Activated B cell treated with CpG ODN at 0.5 μM for 24 hours (primary cell): Measurements from ENCODE around the gene ASB15. TPM values are rescaled to one million over a fixed set of nuclear protein-coding genes. Genes with fewer than 3 reads are reported as not detected.

ENCODE experiments used
- ATAC-seq: fragments of 200-7000 bp; cut with Tn5 transposase; one replicate; pipeline ENCODE4 v1.10.0; 2021; ENCODE audit warnings: low read depth, mild to moderate bottlenecking, moderate library complexity
- CTCF ChIA-PET: fragments of 350-600 bp; sonication (Branson Sonifier 250); formaldehyde crosslinking; loops from one replicate; lab custom pipeline; 2021; ENCODE audit warnings: antibody characterized with exemption; lab: Charles Lee
- POLR2A ChIA-PET: fragments of 350-600 bp; sonication (Branson Sonifier 250); formaldehyde crosslinking; loops from one replicate; lab custom pipeline; 2021; ENCODE audit warnings: antibody characterized with exemption; lab: Charles Lee
- DNase-seq: peaks from one replicate; pipeline ENCODE4 v3.0.0; 2022
- H3K27ac Mint-ChIP-seq: one replicate; pipeline ENCODE4 v1.8.0; 2020; ENCODE audit warnings: mixed read lengths
- H3K27me3 Mint-ChIP-seq: one replicate; pipeline ENCODE4 v1.8.0; 2021; ENCODE audit warnings: mixed read lengths
- H3K36me3 Mint-ChIP-seq: one replicate; pipeline ENCODE4 v1.8.0; 2021; ENCODE audit warnings: low read depth, mixed read lengths
- H3K4me1 Mint-ChIP-seq: one replicate; pipeline ENCODE4 v1.8.0; 2021; ENCODE audit warnings: mixed read lengths
- H3K4me3 Mint-ChIP-seq: one replicate; pipeline ENCODE4 v1.8.0; 2020; ENCODE audit warnings: mild to moderate bottlenecking, mixed read lengths
- H3K9me3 Mint-ChIP-seq: one replicate; pipeline ENCODE4 v1.8.0; 2020; ENCODE audit warnings: mixed read lengths
- intact Hi-C: fragments of 100-400 bp; cut with micrococcal nuclease; formaldehyde crosslinking; loops from one replicate; pipeline ENCODE4 v1.15.1; 2024
- total RNA-seq: library from RNA; stranded (reverse); gene quantifications from 2 replicates; pipeline ENCODE4 v1.2.3, GENCODE V29; 2022
- TF ChIP-seq, protein P1 (sequence below): fragments of 200-600 bp; IDR thresholded peaks from one replicate; pipeline ENCODE4 v1.8.0; 2022; ENCODE audit warnings: antibody characterized with exemption, mild to moderate bottlenecking

ASB15 gene
- total RNA-seq, 1 donor from 2014 or later = not detected

DNA sequence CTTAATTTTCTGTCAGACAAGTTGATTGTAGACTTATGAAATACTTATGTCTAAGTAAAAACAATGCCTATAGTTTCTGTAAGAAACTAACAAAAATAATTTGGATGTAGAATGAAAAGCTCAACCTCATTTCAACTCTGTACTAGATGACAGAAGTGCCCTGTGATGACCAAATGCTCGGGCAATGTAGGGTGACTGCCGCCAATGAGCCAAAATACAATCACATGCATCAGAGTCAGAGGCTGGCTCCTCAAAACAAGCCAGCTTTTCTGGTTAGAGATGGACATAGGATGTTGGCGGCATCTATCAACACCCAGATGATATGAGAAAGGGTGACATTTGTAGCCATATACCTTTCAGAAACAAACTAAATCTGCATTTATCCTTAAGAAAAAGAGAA is 78.0 kb downstream of the ASB15 start:
- ChIA-PET CTCF (interaction anchor here (0.8 kb wide), 1 partner anchor 185 kb away, joined by 4 read pairs; no protein-coding TSS in a partner anchor), POLR2A (no interaction called here)
- Mint-ChIP-seq H3K27me3 (no peaks in the 10 kb centered on the region), H3K9me3 (no peaks in the 10 kb centered on the region), H3K4me3 (no peak overlapping the region), H3K36me3 (peaks cover 15% of the 10 kb centered on the region), H3K27ac (no peak overlapping the region), H3K4me1 (no peaks in the 10 kb centered on the region)
- ATAC-seq (no peak), DNase-seq (no peak)
- TF ChIP-seq, protein P1, sequence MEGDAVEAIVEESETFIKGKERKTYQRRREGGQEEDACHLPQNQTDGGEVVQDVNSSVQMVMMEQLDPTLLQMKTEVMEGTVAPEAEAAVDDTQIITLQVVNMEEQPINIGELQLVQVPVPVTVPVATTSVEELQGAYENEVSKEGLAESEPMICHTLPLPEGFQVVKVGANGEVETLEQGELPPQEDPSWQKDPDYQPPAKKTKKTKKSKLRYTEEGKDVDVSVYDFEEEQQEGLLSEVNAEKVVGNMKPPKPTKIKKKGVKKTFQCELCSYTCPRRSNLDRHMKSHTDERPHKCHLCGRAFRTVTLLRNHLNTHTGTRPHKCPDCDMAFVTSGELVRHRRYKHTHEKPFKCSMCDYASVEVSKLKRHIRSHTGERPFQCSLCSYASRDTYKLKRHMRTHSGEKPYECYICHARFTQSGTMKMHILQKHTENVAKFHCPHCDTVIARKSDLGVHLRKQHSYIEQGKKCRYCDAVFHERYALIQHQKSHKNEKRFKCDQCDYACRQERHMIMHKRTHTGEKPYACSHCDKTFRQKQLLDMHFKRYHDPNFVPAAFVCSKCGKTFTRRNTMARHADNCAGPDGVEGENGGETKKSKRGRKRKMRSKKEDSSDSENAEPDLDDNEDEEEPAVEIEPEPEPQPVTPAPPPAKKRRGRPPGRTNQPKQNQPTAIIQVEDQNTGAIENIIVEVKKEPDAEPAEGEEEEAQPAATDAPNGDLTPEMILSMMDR = no peak
- intact Hi-C loops = loop anchor here (10.0 kb wide), 1 partner anchor 1175 kb away; no protein-coding TSS in a partner anchor

DNA sequence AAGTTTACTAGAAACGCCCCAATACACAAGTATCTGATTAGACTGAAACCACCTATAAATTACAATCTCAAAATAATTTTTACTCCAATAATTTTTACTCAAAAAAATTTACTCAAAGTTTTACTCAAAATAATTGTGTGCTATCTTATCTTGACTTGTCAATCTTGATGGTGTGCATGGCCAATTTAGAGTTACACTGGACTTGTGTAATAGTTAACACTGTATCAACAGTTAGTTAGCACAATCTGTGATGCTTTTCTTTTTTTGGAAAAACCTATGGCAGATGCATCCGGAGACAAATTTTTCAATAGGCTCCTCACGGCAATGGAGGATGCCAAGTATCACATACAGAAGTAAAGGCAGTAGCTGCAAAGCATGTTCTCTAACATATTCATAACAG is 79.0 kb downstream of the ASB15 start:
- Mint-ChIP-seq H3K27me3 (no peaks in the 10 kb centered on the region), H3K4me3 (no peak overlapping the region), H3K36me3 (peaks cover 15% of the 10 kb centered on the region), H3K9me3 (no peaks in the 10 kb centered on the region), H3K27ac (no peak overlapping the region), H3K4me1 (no peaks in the 10 kb centered on the region)
- TF ChIP-seq, protein P1 = no peak
- ChIA-PET CTCF (interaction anchor here (1.2 to 2.4 kb wide), 3 partner anchors 23 to 192 kb away, joined by 4 to 23 read pairs (median 9); no protein-coding TSS in a partner anchor), POLR2A (no interaction called here)
- ATAC-seq = no peak
- no peak for DNase-seq
- intact Hi-C loops = loop anchor here (10.0 kb wide), 1 partner anchor 1174 kb away; no protein-coding TSS in a partner anchor

DNA sequence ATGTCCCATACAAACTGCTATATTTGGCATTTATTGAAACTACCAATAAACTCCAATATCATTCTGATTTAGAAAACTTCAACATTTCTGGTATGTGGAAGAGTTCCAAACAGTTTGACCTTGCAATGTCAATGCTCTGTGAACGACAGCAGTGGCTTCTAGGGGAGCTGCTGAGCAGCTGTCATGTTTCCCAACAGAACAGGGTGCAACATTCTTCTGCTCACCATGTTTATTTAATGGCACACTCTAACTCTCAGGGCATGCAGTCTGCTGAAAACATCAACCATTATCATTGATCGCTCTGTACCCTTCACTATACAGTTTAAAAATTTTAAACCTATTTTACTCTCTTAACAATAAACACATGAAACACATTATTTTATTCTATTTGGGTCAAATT is 79.9 kb downstream of the ASB15 start:
- Mint-ChIP-seq H3K4me1 (no peaks in the 10 kb centered on the region), H3K27me3 (no peaks in the 10 kb centered on the region), H3K4me3 (no peak overlapping the region), H3K27ac (no peak overlapping the region), H3K36me3 (peaks cover 15% of the 10 kb centered on the region), H3K9me3 (no peaks in the 10 kb centered on the region)
- ChIA-PET CTCF (interaction anchor here (1.2 to 2.4 kb wide), 4 partner anchors 22 to 191 kb away, joined by 3 to 23 read pairs (median 6); no protein-coding TSS in a partner anchor), POLR2A (no interaction called here)
- TF ChIP-seq, protein P1 = no peak
- no peak for DNase-seq
- intact Hi-C loops = loop anchor here (10.0 kb wide), 1 partner anchor 1173 kb away; no protein-coding TSS in a partner anchor
- ATAC-seq = no peak

DNA sequence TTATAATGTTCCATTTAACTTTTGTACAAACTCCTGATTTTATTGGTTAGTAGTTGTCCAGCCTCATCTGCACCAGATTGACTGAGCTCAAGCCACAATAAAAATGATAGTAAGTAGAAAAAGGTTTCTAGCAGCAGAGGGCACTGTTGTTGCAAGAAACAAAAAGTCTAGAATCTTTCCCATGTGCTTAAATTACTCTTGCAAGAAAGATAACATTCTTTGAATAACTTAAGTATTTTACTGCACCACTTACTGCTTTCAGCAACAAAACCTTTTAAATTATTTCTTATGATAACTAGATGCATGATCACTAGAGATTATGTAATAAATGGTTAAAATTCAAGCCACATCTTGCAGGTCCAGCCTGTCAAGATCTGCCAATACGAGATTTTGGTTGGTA is 81.1 kb downstream of the ASB15 start:
- Mint-ChIP-seq H3K36me3 (peaks cover 21% of the 10 kb centered on the region), H3K4me1 (no peaks in the 10 kb centered on the region), H3K9me3 (no peaks in the 10 kb centered on the region), H3K27ac (no peak overlapping the region), H3K27me3 (no peaks in the 10 kb centered on the region), H3K4me3 (no peak overlapping the region)
- ChIA-PET CTCF (interaction anchor here (0.7 to 2.4 kb wide), 7 partner anchors 9 to 190 kb away, joined by 3 to 23 read pairs (median 3); no protein-coding TSS in a partner anchor), POLR2A (no interaction called here)
- DNase-seq = no peak
- TF ChIP-seq, protein P1 = no peak
- no peak for ATAC-seq
- intact Hi-C loops = loop anchor here (1.0 to 10.0 kb wide), 2 partner anchors 183 to 1172 kb away; no protein-coding TSS in a partner anchor

DNA sequence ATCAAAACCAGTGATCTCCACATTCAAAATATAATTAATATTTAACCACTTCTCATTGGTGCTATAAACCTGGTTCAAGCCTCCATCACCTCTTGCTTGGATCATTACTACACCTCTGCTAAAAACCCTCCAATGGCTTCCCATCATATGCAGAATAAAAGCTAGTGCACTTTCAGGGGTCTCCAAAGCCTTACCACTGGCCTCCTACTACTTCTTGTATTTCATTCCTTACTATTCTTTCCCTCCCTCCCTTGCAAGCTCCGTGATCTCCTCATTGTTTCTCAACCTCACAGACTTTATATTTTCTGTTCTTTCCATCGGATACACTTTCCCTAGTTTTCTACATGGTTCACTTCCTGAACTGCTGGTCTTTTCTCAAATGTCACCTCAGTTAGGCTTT is 85.5 kb downstream of the ASB15 start:
- intact Hi-C loops = loop anchor here (10.0 kb wide), 1 partner anchor 1168 kb away; no protein-coding TSS in a partner anchor
- Mint-ChIP-seq H3K9me3 (no peaks in the 10 kb centered on the region), H3K27me3 (no peaks in the 10 kb centered on the region), H3K4me3 (no peak overlapping the region), H3K4me1 (no peaks in the 10 kb centered on the region), H3K36me3 (peaks cover 27% of the 10 kb centered on the region), H3K27ac (no peak overlapping the region)
- CTCF ChIA-PET = no interaction called here
- ATAC-seq (no peak), DNase-seq (no peak)
- POLR2A ChIA-PET = no interaction called here
- TF ChIP-seq, protein P1 = no peak
